Kidney capillary endothelial cell (primary cell): ENCODE measurements around the gene UCP2.
A peak's percentile ranks its signal among the peaks of the same experiment; 100 is the strongest.
"Not testable (repeated sequence)": the region's sequence is repeated elsewhere in the genome, so short reads cannot be mapped to it uniquely, and the experiment has no call there.

ENCODE experiments used
- DNase-seq: peaks from one replicate; pipeline ENCODE4 v3.0.0-alpha.2; 2018; ENCODE audit warnings: low spot score

The UCP2 gene

DNA sequence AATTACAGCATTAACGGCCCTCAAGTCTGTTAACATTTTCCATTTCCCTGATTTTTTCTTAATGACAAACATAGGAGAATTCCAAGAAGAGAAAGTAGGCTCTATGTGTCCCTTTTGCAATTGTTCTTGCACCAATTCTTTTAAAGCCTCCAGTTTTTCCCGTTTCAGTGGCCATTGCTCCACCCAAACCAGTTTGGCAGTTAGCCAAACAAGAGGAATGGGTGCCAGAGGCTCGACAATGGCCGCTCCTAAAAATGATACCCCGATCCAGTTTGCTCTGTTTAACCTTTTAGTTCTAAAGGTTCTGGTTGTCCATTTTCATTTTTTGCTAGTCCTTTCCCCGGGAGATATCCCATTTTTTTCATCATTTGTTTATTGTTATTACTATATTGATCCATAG, 38.6 kb downstream of the UCP2 start:
- DNase-seq, result no peak

DNA sequence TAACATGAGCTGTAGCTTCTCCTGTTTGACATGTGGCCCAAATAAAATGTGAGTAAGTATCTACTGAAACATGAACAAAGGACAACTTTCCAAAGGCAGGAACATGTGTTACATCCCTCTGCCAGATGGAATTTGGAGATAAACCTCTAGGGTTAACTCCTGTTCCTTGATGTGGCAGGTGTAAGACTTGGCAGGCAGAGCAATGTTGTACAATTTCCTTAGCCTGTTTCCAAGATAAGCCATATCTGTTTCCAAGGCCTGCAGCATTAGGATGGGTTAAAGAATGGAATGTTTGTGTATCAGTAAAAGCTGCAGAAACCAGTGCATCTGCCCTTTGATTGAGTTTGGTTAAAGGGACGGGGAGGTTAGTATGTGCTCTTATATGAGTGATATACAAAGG, 40.6 kb downstream of the UCP2 start:
- DNase-seq, result no peak

DNA sequence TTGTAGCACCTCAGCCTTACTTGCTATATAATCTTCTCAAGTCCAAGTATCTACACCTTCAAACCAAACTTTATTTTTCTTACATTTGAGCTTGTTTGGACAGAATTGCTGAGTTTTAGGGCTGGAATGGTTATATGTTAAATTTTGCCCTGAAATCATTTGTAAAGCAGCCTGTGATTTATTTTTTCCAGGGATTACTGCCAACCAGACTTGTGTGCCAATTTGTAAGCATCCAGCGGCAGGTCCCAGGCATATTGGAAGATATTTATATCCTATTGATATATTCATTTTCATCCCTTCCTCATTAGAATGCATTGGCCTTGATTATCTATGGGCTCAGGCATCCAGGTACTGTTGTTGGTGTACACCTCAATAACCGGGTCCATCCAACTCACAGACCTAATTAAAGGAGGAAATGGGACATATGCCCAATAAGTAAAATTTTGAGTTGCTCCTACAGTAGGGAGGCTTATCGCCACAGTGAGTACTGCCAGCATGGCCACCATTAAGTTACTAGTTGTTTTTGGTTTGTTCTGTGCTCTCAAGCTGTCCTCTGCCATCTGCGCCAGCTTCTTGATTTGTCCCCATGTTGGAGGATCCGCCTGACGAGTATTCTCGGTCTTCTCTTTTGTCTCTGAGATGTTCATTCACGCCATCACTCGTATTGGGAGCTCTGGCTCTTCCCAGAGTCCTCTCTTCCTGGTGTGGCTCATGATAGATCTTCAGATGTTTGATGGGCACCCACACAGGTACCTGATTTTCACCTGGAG, 41.7 kb downstream of the UCP2 start:
- no peak for DNase-seq

DNA sequence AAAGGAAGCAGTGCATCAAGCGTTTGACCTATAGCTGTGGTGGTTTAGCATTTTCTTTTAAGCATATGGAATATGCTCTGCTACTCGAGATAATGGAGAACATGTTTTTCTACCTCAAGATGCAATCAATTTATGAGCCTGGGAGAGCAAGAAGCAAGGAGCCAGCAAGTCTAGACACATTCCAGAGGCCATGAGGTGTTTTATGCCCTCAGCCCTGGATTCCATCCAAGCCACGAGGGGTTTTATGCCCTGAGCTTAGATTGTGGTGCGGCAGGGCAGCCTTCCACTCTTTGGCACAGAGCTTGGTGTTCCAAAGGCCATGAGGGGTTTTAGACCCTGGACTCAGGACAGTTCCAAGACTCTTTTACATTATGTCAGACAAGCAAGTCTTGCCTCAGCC, 43.5 kb downstream of the UCP2 start:
- no peak for DNase-seq

DNA sequence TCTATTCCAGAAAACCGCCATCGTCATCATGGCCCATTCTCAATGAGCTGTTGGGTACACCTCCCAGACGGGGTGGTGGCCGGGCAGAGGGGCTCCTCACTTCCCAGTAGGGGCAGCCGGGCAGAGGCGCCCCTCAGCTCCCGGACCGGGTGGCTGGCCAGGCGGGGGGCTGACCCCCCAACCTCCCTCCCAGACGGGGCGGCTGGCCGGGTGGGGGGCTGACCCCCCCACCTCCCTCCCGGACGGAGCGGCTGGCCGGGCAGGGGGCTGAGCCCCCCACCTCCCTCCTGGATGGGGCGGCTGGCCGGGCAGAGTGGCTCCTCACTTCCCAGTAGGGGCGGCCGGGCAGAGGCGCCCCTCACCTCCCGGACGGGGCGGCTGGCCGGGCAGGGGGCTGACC, 46.6 kb downstream of the UCP2 start:
- DNase-seq, result not testable (repeated sequence)

DNA sequence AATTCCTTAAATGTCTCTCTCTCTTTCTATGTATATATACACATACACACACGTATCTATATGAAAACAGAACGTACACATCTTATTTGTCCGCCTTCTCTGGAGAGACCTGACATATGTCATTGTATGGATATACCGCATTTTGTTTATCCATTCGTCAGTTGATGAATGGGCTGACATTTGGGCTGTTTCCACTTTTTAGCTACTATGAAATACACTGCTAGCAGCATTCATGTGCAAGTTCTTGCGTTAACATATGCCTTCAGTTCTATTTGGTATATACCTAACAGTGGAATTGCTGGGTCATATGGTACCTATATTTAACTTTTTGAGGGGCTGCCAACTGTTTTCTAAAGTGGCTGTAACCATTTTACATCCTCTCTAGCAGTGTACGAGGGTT, 49.9 kb downstream of the UCP2 start:
- no peak for DNase-seq

DNA sequence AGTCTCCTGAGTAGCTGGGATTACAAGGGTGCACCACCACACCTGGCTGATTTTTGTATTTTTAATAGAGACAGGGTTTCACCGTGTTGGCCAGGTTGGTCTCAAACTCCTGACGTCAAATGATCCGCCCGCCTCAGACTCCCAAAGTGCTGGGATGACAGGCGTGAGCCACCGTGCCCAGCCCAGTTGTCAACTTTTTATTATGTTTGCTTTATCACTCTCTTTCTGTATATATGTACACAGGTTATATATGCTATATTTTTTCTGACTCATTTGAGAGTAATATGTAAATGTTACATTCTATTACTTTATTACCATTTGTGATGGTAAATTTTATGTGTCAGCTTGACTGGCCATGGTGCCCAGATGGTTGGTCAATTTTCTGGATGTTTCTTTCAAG, 50.7 kb downstream of the UCP2 start:
- no peak for DNase-seq

DNA sequence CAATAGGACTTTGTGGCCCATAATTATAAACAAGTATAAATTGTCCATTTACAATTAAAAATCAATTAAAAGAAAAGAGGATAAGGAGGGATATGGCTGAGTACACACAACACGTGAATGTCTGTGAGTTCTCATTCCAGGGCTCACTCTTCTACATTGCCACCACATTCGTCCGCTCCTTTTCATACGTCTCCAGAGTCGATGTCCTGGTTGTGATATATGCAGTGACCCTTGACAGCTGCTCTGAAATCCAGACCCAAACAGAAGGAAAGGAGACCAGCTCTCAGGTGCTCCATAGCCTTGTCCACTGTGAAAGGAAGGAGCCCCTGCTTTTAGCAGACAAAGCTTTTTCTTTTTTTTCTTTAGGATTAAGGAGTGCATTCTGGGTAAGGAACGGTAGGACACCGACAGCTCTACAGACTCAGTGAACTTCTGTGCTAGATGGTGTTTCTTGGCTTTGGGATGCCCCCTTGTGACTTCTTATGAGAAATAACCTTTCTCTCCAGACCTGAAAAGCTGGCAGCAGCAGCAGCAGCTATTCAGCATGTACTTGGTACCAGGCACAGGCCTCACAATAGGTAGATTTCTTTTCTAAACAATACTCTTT, 51.5 kb downstream of the UCP2 start:
- DNase-seq, result peak; percentile 47

DNA sequence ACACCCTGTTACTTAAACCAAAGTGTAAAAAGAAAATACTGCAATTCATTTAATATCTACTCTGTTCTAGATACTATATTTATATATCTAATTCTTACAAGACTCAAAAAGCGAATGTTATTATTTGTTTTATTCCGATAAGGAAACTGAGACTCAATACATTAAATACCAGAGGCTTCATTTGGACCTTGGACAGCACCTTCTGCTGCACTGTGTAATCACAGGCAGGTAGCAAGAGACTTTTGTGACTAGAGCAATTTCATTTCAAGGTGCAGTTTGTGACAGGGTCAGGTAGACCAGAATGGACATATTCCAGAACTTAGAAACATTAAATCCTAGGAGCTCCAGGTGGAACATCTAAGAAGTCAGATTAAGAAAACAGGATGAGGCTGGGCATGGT, 53.3 kb downstream of the UCP2 start:
- no peak for DNase-seq
